Endothelial cell of umbilical vein (primary cell): ENCODE data around the gene MAL. TPM values are rescaled to one million over a fixed set of nuclear protein-coding genes. Genes with fewer than 3 reads are reported as not detected.

Experiments used
- BruUV-seq: library from RNA; stranded (reverse); fragments of 400-500 nt; replicated peaks from 2 replicates; lab custom pipeline; 2021; lab: Mats Ljungman, UMichigan
- CTCF ChIA-PET: fragments of 300-600, 350-600 bp; sonication (Branson Sonifier 250); formaldehyde crosslinking; loops from one replicate; lab custom pipeline; 2021; ENCODE audit warnings: antibody characterized with exemption, inconsistent platforms; lab: Charles Lee
- POLR2A ChIA-PET: fragments of 300-600, 350-600 bp; sonication (Branson Sonifier 250); formaldehyde crosslinking; loops from one replicate; lab custom pipeline; 2021; ENCODE audit warnings: antibody characterized with exemption, inconsistent platforms; lab: Charles Lee
- DNase-seq: peaks from one replicate; pipeline ENCODE4 v3.0.0-alpha.2; 2011; ENCODE audit warnings: low read depth, low spot score
- FAIRE-seq: peaks from 2 replicates; lab custom pipeline; 2011; peaks lifted over from hg19 to GRCh38; lab: Jason Lieb, UNC
- H2AFZ ChIP-seq: 2 replicates; pipeline ENCODE4 v1.6.0; 2012; ENCODE audit warnings: low read depth, low read length, control low read depth, inconsistent platforms
- H3K27ac ChIP-seq: 2 replicates; pipeline ENCODE4 v1.5.1; 2011; ENCODE audit warnings: low read depth, mild to moderate bottlenecking, control low read depth, low read length, moderate library complexity; ENCODE audit not compliant: insufficient read depth
- H3K27me3 ChIP-seq, 2 experiments: 2 replicates each; pipeline versions ENCODE4 v1.6.0 to v1.6.1; 2011; ENCODE audit warnings: low read length in 2 of 2, mixed read lengths in 1 of 2; ENCODE audit not compliant: control insufficient read depth in 2 of 2, insufficient read depth in 2 of 2
- H3K36me3 ChIP-seq, 2 experiments: 2 replicates in 1 of 2; 3 replicates in 1 of 2; pipeline ENCODE4 v1.5.1; 2011; ENCODE audit warnings: low read length in 2 of 2, mild to moderate bottlenecking in 1 of 2, moderate library complexity in 1 of 2; ENCODE audit not compliant: control insufficient read depth in 2 of 2, insufficient read depth in 2 of 2; ENCODE audit errors: extremely low read depth in 1 of 2
- H3K4me1 ChIP-seq: 3 replicates; pipeline ENCODE4 v1.5.1; 2011; ENCODE audit warnings: mild to moderate bottlenecking, low read length; ENCODE audit not compliant: control insufficient read depth, insufficient read depth; ENCODE audit errors: extremely low read depth
- H3K4me2 ChIP-seq: 2 replicates; pipeline ENCODE4 v1.6.1; 2011; ENCODE audit warnings: low read length, control low read depth, mixed read lengths; ENCODE audit not compliant: insufficient read depth
- H3K4me3 ChIP-seq, 3 experiments: fragments of 200-600 bp in 1 of 3; sonication (generic), shearing (Covaris generic) in 1 of 3; replicated peaks in 1 of 3; 2 replicates each; pipeline ENCODE4 v1.5.1; 2011 to 2016; ENCODE audit warnings: control low read depth in 3 of 3, low read length in 3 of 3, mild to moderate bottlenecking in 2 of 3, inconsistent platforms in 1 of 3, low read depth in 1 of 3, moderate library complexity in 1 of 3; ENCODE audit not compliant: insufficient read depth in 1 of 3
- H3K79me2 ChIP-seq: 2 replicates; pipeline ENCODE4 v1.6.0; 2012; ENCODE audit warnings: low read length, inconsistent platforms; ENCODE audit not compliant: control insufficient read depth, insufficient read depth
- H3K9ac ChIP-seq: replicated peaks from 2 replicates; pipeline ENCODE3; 2011; ENCODE audit warnings: low read length, control low read depth; ENCODE audit not compliant: insufficient read depth; ENCODE audit errors: extremely low read depth
- H3K9me1 ChIP-seq: replicated peaks from 3 replicates; pipeline ENCODE4 v1.6.0; 2011; ENCODE audit warnings: mild to moderate bottlenecking, low read length; ENCODE audit not compliant: control insufficient read depth, insufficient read depth; ENCODE audit errors: extremely low read depth
- H3K9me3 ChIP-seq: replicated peaks from 2 replicates; pipeline ENCODE4 v1.5.1; 2012; ENCODE audit warnings: low read length, inconsistent platforms; ENCODE audit not compliant: control insufficient read depth, insufficient read depth
- H4K20me1 ChIP-seq: replicated peaks from 2 replicates; pipeline ENCODE3; 2011; ENCODE audit warnings: mild to moderate bottlenecking, low read length; ENCODE audit not compliant: control insufficient read depth, insufficient read depth; ENCODE audit errors: extremely low read depth
- EZH2 ChIP-seq: IDR thresholded peaks from 2 replicates; pipeline ENCODE4 v1.6.1; 2012; ENCODE audit warnings: borderline replicate concordance, low read depth, mild to moderate bottlenecking, moderate library complexity, low read length, inconsistent platforms; ENCODE audit not compliant: severe bottlenecking
- FOS ChIP-seq: IDR thresholded peaks from 2 replicates; pipeline ENCODE4 v1.6.1; 2011; ENCODE audit warnings: mild to moderate bottlenecking, low read length, moderate library complexity, borderline replicate concordance; ENCODE audit not compliant: insufficient read depth
- GATA2 ChIP-seq: IDR thresholded peaks from 2 replicates; pipeline ENCODE4 v1.7.0; 2011; ENCODE audit warnings: low read depth, mild to moderate bottlenecking, moderate library complexity, mixed read lengths, low read length; ENCODE audit not compliant: insufficient read length, insufficient read depth
- JUN ChIP-seq: IDR thresholded peaks from 2 replicates; pipeline ENCODE4 v1.6.1; 2011; ENCODE audit warnings: borderline replicate concordance, low read depth; ENCODE audit not compliant: insufficient read length, insufficient read depth
- MYC ChIP-seq: IDR thresholded peaks from one replicate; pipeline ENCODE4 v1.6.1; 2011; ENCODE audit warnings: mild to moderate bottlenecking, low read depth, low read length
- POLR2A ChIP-seq: IDR thresholded peaks from 2 replicates; pipeline ENCODE4 v1.6.1; 2012; ENCODE audit warnings: low read depth, mild to moderate bottlenecking, control low read depth, low read length
- POLR2AphosphoS5 ChIP-seq: IDR thresholded peaks from 2 replicates; pipeline ENCODE4 v1.6.1; 2012; ENCODE audit warnings: low read depth, mild to moderate bottlenecking, control low read depth, low read length, moderate library complexity; ENCODE audit not compliant: insufficient read depth
- dilution Hi-C: fragments of 300-500 bp; cut with MboI; formaldehyde crosslinking; loops from one replicate; pipeline ENCODE4 v1.15.0; 2019; ENCODE audit warnings: low sequenced_read_pairs; ENCODE audit not compliant: extremely low pct_ligation_motif_present
- intact Hi-C: fragments of 100-400 bp; cut with micrococcal nuclease; formaldehyde crosslinking; loops from one replicate; pipeline ENCODE4 v1.10.0; 2022
- polyA plus RNA-seq, 4 experiments: library from polyadenylated mRNA; depleted of rRNA in 3 of 4; stranded (reverse) in 3 of 4; unstranded in 1 of 4; fragments of >200 nt; gene quantifications; 2 replicates each; pipeline versions ENCODE4 v1.2.1 to v1.2.3, GENCODE V29; 2011 to 2012; ENCODE audit warnings: missing spikeins in 1 of 4
- total RNA-seq: library from RNA; stranded (reverse); gene quantifications from 2 replicates; pipeline ENCODE4 v1.2.3, GENCODE V29; 2021
- TF ChIP-seq, protein P1 (sequence below), 2 donors: IDR thresholded peaks; 1 replicate in 1 of 2; 2 replicates in 1 of 2; pipeline ENCODE4 v1.5.1; 2011; ENCODE audit warnings: low read length in 2 of 2, mild to moderate bottlenecking in 2 of 2, moderate library complexity in 2 of 2, control low read depth in 1 of 2, inconsistent platforms in 1 of 2, low read depth in 1 of 2; ENCODE audit not compliant: insufficient read depth in 1 of 2; ENCODE audit errors: extremely low read depth in 1 of 2
- TF ChIP-seq, protein P2 (sequence below): IDR thresholded peaks from 2 replicates; pipeline ENCODE4 v1.6.1; 2011; ENCODE audit not compliant: insufficient read depth, insufficient read length

The MAL gene
- total and polyA plus RNA-seq, 2 donors (not counting 3 experiments of a cell fraction or from before 2014, with no cell fraction given) = not detected

DNA sequence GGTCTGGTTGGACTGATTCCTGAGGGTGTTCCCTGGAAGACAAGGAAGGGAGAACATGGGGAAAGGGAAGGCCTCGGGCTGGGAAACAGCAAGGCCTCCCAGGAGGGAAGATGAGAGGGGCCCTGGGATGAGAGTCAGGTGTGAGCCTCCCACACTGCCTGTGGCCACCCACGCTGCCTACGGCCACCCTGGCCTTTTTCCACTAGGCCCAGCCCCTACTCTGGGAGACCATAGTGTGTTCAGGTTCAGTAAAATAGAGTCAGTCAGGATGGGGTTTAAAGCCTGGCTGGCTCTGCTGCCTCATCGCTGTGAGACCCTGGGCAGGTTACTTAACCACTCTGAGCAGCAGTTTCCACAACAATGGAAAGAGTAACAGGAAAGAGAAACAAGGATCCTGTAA lies 47.7 kb upstream of the MAL start:
- no peaks in the 10 kb centered on the region for H3K27me3 ChIP-seq
- no peak overlapping the region for H3K9ac ChIP-seq
- CTCF ChIA-PET = no interaction called here
- FAIRE-seq = no peak
- H4K20me1 ChIP-seq = no peaks in the 10 kb centered on the region
- no peak for DNase-seq
- H2AFZ ChIP-seq = no peak overlapping the region
- H3K4me3 ChIP-seq = no peak overlapping the region
- H3K4me1 ChIP-seq = no peaks in the 10 kb centered on the region
- H3K9me3 ChIP-seq = no peaks in the 10 kb centered on the region
- no peaks in the 10 kb centered on the region for H3K79me2 ChIP-seq
- no peaks in the 10 kb centered on the region for H3K9me1 ChIP-seq
- POLR2A ChIA-PET = no interaction called here
- dilution Hi-C loops (no loop called here), intact Hi-C loops (no loop called here)
- no peak overlapping the region for H3K4me2 ChIP-seq
- TF ChIP-seq MYC = no peak
- TF ChIP-seq GATA2 = no peak
- TF ChIP-seq FOS = no peak
- TF ChIP-seq POLR2A = no peak
- TF ChIP-seq, protein P1, sequence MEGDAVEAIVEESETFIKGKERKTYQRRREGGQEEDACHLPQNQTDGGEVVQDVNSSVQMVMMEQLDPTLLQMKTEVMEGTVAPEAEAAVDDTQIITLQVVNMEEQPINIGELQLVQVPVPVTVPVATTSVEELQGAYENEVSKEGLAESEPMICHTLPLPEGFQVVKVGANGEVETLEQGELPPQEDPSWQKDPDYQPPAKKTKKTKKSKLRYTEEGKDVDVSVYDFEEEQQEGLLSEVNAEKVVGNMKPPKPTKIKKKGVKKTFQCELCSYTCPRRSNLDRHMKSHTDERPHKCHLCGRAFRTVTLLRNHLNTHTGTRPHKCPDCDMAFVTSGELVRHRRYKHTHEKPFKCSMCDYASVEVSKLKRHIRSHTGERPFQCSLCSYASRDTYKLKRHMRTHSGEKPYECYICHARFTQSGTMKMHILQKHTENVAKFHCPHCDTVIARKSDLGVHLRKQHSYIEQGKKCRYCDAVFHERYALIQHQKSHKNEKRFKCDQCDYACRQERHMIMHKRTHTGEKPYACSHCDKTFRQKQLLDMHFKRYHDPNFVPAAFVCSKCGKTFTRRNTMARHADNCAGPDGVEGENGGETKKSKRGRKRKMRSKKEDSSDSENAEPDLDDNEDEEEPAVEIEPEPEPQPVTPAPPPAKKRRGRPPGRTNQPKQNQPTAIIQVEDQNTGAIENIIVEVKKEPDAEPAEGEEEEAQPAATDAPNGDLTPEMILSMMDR (IDR thresholded peaks at IDR 0.05; ENCODE audit: extremely low read depth in 1 of 2, insufficient read depth in 1 of 2, low read depth in 1 of 2, low read length in 2 of 2) = no peak
- TF ChIP-seq JUN = no peak
- no peak for TF ChIP-seq EZH2
- H3K27ac ChIP-seq = no peak overlapping the region
- BruUV-seq = no TSS peak
- no peaks in the 10 kb centered on the region for H3K36me3 ChIP-seq

DNA sequence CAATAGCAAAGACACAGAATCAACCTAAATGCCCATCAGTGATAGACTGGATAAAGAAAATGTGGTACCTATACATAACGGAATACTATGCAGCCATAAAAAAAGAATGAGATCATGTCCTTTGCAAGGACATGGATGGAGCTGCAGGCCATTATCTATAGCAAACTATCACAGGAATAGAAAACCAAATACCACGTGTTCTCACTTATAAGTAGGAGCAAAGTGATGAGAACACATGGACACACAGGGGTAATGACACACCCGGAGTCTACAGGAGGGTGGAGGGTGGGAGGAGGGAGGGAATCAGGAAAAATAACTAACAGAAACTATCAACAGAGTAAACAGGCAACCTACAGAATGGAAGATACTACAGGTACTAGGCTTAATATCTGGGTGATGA lies 46.6 kb upstream of the MAL start:
- ChIA-PET POLR2A (no interaction called here), CTCF (no interaction called here)
- Histone ChIP-seq H3K9me1 (no peaks in the 10 kb centered on the region), H3K4me3 (no peak overlapping the region), H3K4me1 (no peaks in the 10 kb centered on the region), H4K20me1 (no peaks in the 10 kb centered on the region), H3K4me2 (no peak overlapping the region), H3K79me2 (no peaks in the 10 kb centered on the region), H3K27ac (no peak overlapping the region), H3K36me3 (no peaks in the 10 kb centered on the region), H2AFZ (no peak overlapping the region), H3K9ac (no peak overlapping the region), H3K9me3 (no peaks in the 10 kb centered on the region), H3K27me3 (no peaks in the 10 kb centered on the region)
- intact Hi-C loops (no loop called here), dilution Hi-C loops (no loop called here)
- no TSS peak for BruUV-seq
- no peak for DNase-seq
- TF ChIP-seq GATA2 = no peak
- no peak for TF ChIP-seq FOS
- TF ChIP-seq, protein P2, sequence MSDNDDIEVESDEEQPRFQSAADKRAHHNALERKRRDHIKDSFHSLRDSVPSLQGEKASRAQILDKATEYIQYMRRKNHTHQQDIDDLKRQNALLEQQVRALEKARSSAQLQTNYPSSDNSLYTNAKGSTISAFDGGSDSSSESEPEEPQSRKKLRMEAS = no peak
- TF ChIP-seq, protein P1 (IDR thresholded peaks at IDR 0.05; ENCODE audit: extremely low read depth in 1 of 2, insufficient read depth in 1 of 2, low read depth in 1 of 2, low read length in 2 of 2) = no peak
- TF ChIP-seq POLR2A = no peak
- TF ChIP-seq POLR2AphosphoS5 = no peak
- no peak for TF ChIP-seq EZH2
- no peak for TF ChIP-seq MYC
- TF ChIP-seq JUN = no peak
- FAIRE-seq = no peak
